ENCODE results near the gene WHRN. TPM values are rescaled to one million over a fixed set of nuclear protein-coding genes. Genes with fewer than 3 reads are reported as not detected.

The WHRN gene
- 10 to 100 TPM in 2 of 4 donors, 1 to 10 TPM in 2; 8.1 to 12.6 (median 10.7) TPM for total RNA-seq

- peak within 1 kb of the TSS; percentile 61 to 89 (median 68) for H3K4me3 ChIP-seq
- WGBS = 1% methylated on average over 31 of the region's 75 CpGs
- DNase-seq (ENCODE audit: extremely low spot score) = peak; percentile 98
- H3K9me3 ChIP-seq = no peaks in the 10 kb centered on the region
- TF ChIP-seq POLR2AphosphoS5 (IDR thresholded peaks at IDR 0.05) (peak; percentile 68 to 79), EP300 (IDR thresholded peaks at IDR 0.05) (no peak)
- peak within 1 kb of the TSS; percentile 87 to 90 (median 88) for H3K27ac ChIP-seq (replicated peaks in 1 of 4)
- peaks cover 11 to 56% (median 44%) of the 10 kb centered on the region in 4 donors for H3K4me1 ChIP-seq
- no peaks in the 10 kb centered on the region for H3K36me3 ChIP-seq
- no peaks in the 10 kb centered on the region for H3K27me3 ChIP-seq
- intact Hi-C loops (cut with DNase I) = loop anchor here (5.0 to 10.0 kb wide), 2 partner anchors 98 to 109 kb away; partner anchors contain the start of gene TMEM268
Measured at GRCh38 chr9:114505187-114506081, at the start of gene WHRN. TSS of gene WHRN (minus strand) at chr9:114505473. CDS start at chr9:114504801, 672 bp downstream.

GRCh38 chr9:114553202-114553601, 47.9 kb upstream of the WHRN start:
- Histone ChIP-seq H3K27me3 (no peaks in the 10 kb centered on the region), H3K4me3 (no peak overlapping the region), H3K27ac (replicated peaks in 1 of 4) (no peak overlapping the region), H3K4me1 (peaks cover 0 to 16% (median 14%) of the 10 kb centered on the region in 4 donors), H3K36me3 (no peaks in the 10 kb centered on the region), H3K9me3 (no peaks in the 10 kb centered on the region)
- 94% methylated on average over 3 of the region's 3 CpGs for WGBS
- no peak for TF ChIP-seq POLR2A (IDR thresholded peaks at IDR 0.05; ENCODE audit: low read depth)
- no peak for TF ChIP-seq EP300 (IDR thresholded peaks at IDR 0.05)
- no peak for TF ChIP-seq CTCF (IDR thresholded peaks at IDR 0.05)
- no peak for TF ChIP-seq POLR2AphosphoS5 (IDR thresholded peaks at IDR 0.05)
- intact Hi-C loops (cut with DNase I) = no loop called here
- no peak for DNase-seq (ENCODE audit: extremely low spot score)

GRCh38 chr9:114552706-114553105, 47.4 kb upstream of the WHRN start:
- DNase-seq (ENCODE audit: extremely low spot score) = no peak
- intact Hi-C loops (cut with DNase I) = no loop called here
- Histone ChIP-seq H3K4me1 (peaks cover 0 to 16% (median 14%) of the 10 kb centered on the region in 4 donors), H3K36me3 (no peaks in the 10 kb centered on the region), H3K4me3 (no peak overlapping the region), H3K27me3 (no peaks in the 10 kb centered on the region), H3K27ac (replicated peaks in 1 of 4) (peak overlapping the region in 2 of 4 donors; percentile 5 to 20), H3K9me3 (no peaks in the 10 kb centered on the region)
- WGBS = 89% methylated on average over 5 of the region's 5 CpGs
- TF ChIP-seq EP300 (IDR thresholded peaks at IDR 0.05) (no peak), POLR2A (IDR thresholded peaks at IDR 0.05; ENCODE audit: low read depth) (no peak), POLR2AphosphoS5 (IDR thresholded peaks at IDR 0.05) (no peak)

GRCh38 chr9:114551750-114552685, 46.7 kb upstream of the WHRN start:
- H3K9me3 ChIP-seq = no peaks in the 10 kb centered on the region
- H3K4me3 ChIP-seq = no peak overlapping the region
- peaks cover 0 to 16% (median 14%) of the 10 kb centered on the region in 4 donors for H3K4me1 ChIP-seq
- no peak for DNase-seq (ENCODE audit: extremely low spot score)
- no peaks in the 10 kb centered on the region for H3K27me3 ChIP-seq
- H3K27ac ChIP-seq (replicated peaks in 1 of 4) = peak overlapping the region; percentile 5 to 64 (median 36)
- no peak for TF ChIP-seq CTCF (IDR thresholded peaks at IDR 0.05)
- TF ChIP-seq EP300 (IDR thresholded peaks at IDR 0.05) = no peak
- TF ChIP-seq POLR2AphosphoS5 (IDR thresholded peaks at IDR 0.05) = peak; percentile 59 to 67
- H3K36me3 ChIP-seq = no peaks in the 10 kb centered on the region
- 55% methylated on average over 6 of the region's 6 CpGs for WGBS
- intact Hi-C loops (cut with DNase I) = no loop called here

- Histone ChIP-seq H3K27ac (replicated peaks in 1 of 4) (no peak overlapping the region), H3K4me3 (no peak overlapping the region), H3K4me1 (peaks cover 0 to 16% (median 14%) of the 10 kb centered on the region in 4 donors), H3K9me3 (no peaks in the 10 kb centered on the region), H3K36me3 (no peaks in the 10 kb centered on the region), H3K27me3 (no peaks in the 10 kb centered on the region)
- intact Hi-C loops (cut with DNase I) = no loop called here
- WGBS = 76% methylated on average over 9 of the region's 9 CpGs
- no peak for DNase-seq (ENCODE audit: extremely low spot score)
- TF ChIP-seq EP300 (IDR thresholded peaks at IDR 0.05) (no peak), CTCF (IDR thresholded peaks at IDR 0.05) (no peak), POLR2AphosphoS5 (IDR thresholded peaks at IDR 0.05) (no peak), POLR2A (IDR thresholded peaks at IDR 0.05; ENCODE audit: low read depth) (no peak)
Measured at GRCh38 chr9:114549697-114550330, 44.5 kb upstream of the WHRN start.
